SU-DHL-6 (cell line): ENCODE data around the gene GABRB1.

Experiments
- H2AFZ ChIP-seq: fragments of 200-600 bp; sonication (generic); 2 replicates; pipeline ENCODE4 v1.6.1; 2014; ENCODE audit warnings: low read depth, mild to moderate bottlenecking, moderate library complexity, mixed read lengths, antibody characterized with exemption, low read length; ENCODE audit not compliant: severe bottlenecking
- H3F3A ChIP-seq: fragments of 200-600 bp; shearing (Covaris generic); 2 replicates; pipeline ENCODE4 v1.6.0; 2016; ENCODE audit warnings: antibody characterized with exemption, mild to moderate bottlenecking; ENCODE audit not compliant: insufficient read depth
- H3K27ac ChIP-seq: fragments of 200-600 bp; sonication (generic); 2 replicates; pipeline ENCODE4 v1.5.1; 2016; ENCODE audit warnings: low read depth, mild to moderate bottlenecking, low read length, moderate library complexity, mixed read lengths
- H3K27me3 ChIP-seq: fragments of 200-600 bp; sonication (generic), shearing (Covaris generic); 2 replicates; pipeline ENCODE4 v1.6.0; 2014; ENCODE audit warnings: mild to moderate bottlenecking, low read length
- H3K36me3 ChIP-seq: fragments of 200-600 bp; sonication (generic); 2 replicates; pipeline ENCODE4 v1.6.1; 2014; ENCODE audit warnings: mild to moderate bottlenecking, low read length, mixed read lengths
- H3K4me2 ChIP-seq: fragments of 300-600, 200-600 bp; shearing (Covaris generic), sonication (generic); 2 replicates; pipeline ENCODE4 v1.6.0; 2014; ENCODE audit warnings: low read length, low read depth, mild to moderate bottlenecking; ENCODE audit not compliant: poor library complexity, severe bottlenecking
- H3K4me3 ChIP-seq: fragments of 200-600 bp; sonication (generic); 2 replicates; pipeline ENCODE4 v1.5.1; 2014; ENCODE audit warnings: antibody characterized with exemption, low read length, mild to moderate bottlenecking, mixed read lengths; ENCODE audit not compliant: insufficient read depth, poor library complexity, severe bottlenecking
- H3K79me2 ChIP-seq: fragments of 200-600 bp; sonication (generic); 2 replicates; pipeline ENCODE4 v1.6.1; 2014; ENCODE audit warnings: mild to moderate bottlenecking, low read length, moderate library complexity; ENCODE audit not compliant: insufficient read depth
- H3K9ac ChIP-seq: fragments of 200-600 bp; sonication (generic); 2 replicates; pipeline ENCODE4 v1.7.0; 2014; ENCODE audit warnings: mild to moderate bottlenecking, low read length
- H3K9me2 ChIP-seq: fragments of 200-600 bp; sonication (generic); replicated peaks from 2 replicates; pipeline ENCODE4 v1.6.1; 2014; ENCODE audit warnings: low read length; ENCODE audit not compliant: insufficient read depth
- H3K9me3 ChIP-seq: fragments of 200-600 bp; sonication (generic); 2 replicates; pipeline ENCODE4 v1.6.1; 2014; ENCODE audit warnings: low read length, mixed read lengths; ENCODE audit not compliant: insufficient read depth
- H4K20me1 ChIP-seq: fragments of 200-600 bp; sonication (generic); 2 replicates; pipeline ENCODE4 v1.6.1; 2014; ENCODE audit warnings: low read depth, mild to moderate bottlenecking, antibody characterized with exemption, low read length, moderate library complexity, mixed read lengths
- CTCF ChIP-seq: fragments of 200-600 bp; sonication (generic); IDR thresholded peaks from one replicate; pipeline ENCODE4 v1.5.1; 2017; ENCODE audit warnings: antibody characterized with exemption, mild to moderate bottlenecking, low read length, moderate library complexity; ENCODE audit not compliant: insufficient read depth, poor library complexity, severe bottlenecking
- EZH2phosphoT487 ChIP-seq: fragments of 200-600 bp; sonication (generic), shearing (Covaris generic); conservative IDR thresholded peaks from 2 replicates; pipeline ENCODE4 v1.6.1; 2018; ENCODE audit warnings: mild to moderate bottlenecking, antibody characterized with exemption, low read length, moderate library complexity, mixed read lengths

GABRB1 gene

GRCh38 chr4:47074816-47075215, 43.4 kb downstream of the GABRB1 start:
- Histone ChIP-seq H4K20me1 (no peaks in the 10 kb centered on the region), H3F3A (no peaks in the 10 kb centered on the region), H3K9me3 (no peaks in the 10 kb centered on the region), H3K9me2 (no peaks in the 10 kb centered on the region), H3K27me3 (no peaks in the 10 kb centered on the region), H3K36me3 (no peaks in the 10 kb centered on the region), H3K9ac (no peak overlapping the region), H3K4me3 (no peak overlapping the region), H3K4me2 (no peak overlapping the region), H2AFZ (no peak overlapping the region), H3K79me2 (no peaks in the 10 kb centered on the region), H3K27ac (no peak overlapping the region)
- no peak for TF ChIP-seq EZH2phosphoT487
- no peak for TF ChIP-seq CTCF

- Histone ChIP-seq H3K9ac (no peak overlapping the region), H3F3A (no peaks in the 10 kb centered on the region), H3K4me2 (no peak overlapping the region), H3K4me3 (no peak overlapping the region), H3K36me3 (no peaks in the 10 kb centered on the region), H2AFZ (no peak overlapping the region), H3K27me3 (no peaks in the 10 kb centered on the region), H3K9me3 (no peaks in the 10 kb centered on the region), H3K27ac (no peak overlapping the region), H3K79me2 (no peaks in the 10 kb centered on the region), H4K20me1 (no peaks in the 10 kb centered on the region), H3K9me2 (no peaks in the 10 kb centered on the region)
- TF ChIP-seq CTCF (no peak), EZH2phosphoT487 (no peak)
Observed at GRCh38 chr4:47075262-47075661, 43.9 kb downstream of the GABRB1 start.

GRCh38 chr4:47075919-47076318, 44.6 kb downstream of the GABRB1 start:
- no peak overlapping the region for H3K4me2 ChIP-seq
- H3K36me3 ChIP-seq: no peaks in the 10 kb centered on the region
- no peaks in the 10 kb centered on the region for H3K79me2 ChIP-seq
- no peak overlapping the region for H3K4me3 ChIP-seq
- H3K27ac ChIP-seq: no peak overlapping the region
- no peaks in the 10 kb centered on the region for H3K9me3 ChIP-seq
- no peak overlapping the region for H3K9ac ChIP-seq
- no peaks in the 10 kb centered on the region for H3K27me3 ChIP-seq
- TF ChIP-seq CTCF: no peak
- no peak for TF ChIP-seq EZH2phosphoT487
- no peaks in the 10 kb centered on the region for H3F3A ChIP-seq
- H3K9me2 ChIP-seq: no peaks in the 10 kb centered on the region
- no peak overlapping the region for H2AFZ ChIP-seq
- H4K20me1 ChIP-seq: no peaks in the 10 kb centered on the region

GRCh38 chr4:47084111-47084510, 52.7 kb downstream of the GABRB1 start:
- Histone ChIP-seq H3K27me3 (no peaks in the 10 kb centered on the region), H4K20me1 (no peaks in the 10 kb centered on the region), H2AFZ (no peak overlapping the region), H3K36me3 (no peaks in the 10 kb centered on the region), H3K9ac (no peak overlapping the region), H3K4me3 (no peak overlapping the region), H3K4me2 (no peak overlapping the region), H3K9me2 (no peaks in the 10 kb centered on the region), H3K9me3 (no peaks in the 10 kb centered on the region), H3F3A (no peaks in the 10 kb centered on the region), H3K79me2 (no peaks in the 10 kb centered on the region), H3K27ac (no peak overlapping the region)
- TF ChIP-seq EZH2phosphoT487 (no peak), CTCF (no peak)
